Measurements from ENCODE around the gene ZNF771. TPM values are rescaled to one million over a fixed set of nuclear protein-coding genes. Genes with fewer than 3 reads are reported as not detected.
A peak's percentile ranks its signal among the peaks of the same experiment; 100 is the strongest.

Gene ZNF771
- polyA plus RNA-seq, 2 of the 4 experiments (the other 2 are of a cell fraction) = 5.7 to 7.2 TPM

DNA sequence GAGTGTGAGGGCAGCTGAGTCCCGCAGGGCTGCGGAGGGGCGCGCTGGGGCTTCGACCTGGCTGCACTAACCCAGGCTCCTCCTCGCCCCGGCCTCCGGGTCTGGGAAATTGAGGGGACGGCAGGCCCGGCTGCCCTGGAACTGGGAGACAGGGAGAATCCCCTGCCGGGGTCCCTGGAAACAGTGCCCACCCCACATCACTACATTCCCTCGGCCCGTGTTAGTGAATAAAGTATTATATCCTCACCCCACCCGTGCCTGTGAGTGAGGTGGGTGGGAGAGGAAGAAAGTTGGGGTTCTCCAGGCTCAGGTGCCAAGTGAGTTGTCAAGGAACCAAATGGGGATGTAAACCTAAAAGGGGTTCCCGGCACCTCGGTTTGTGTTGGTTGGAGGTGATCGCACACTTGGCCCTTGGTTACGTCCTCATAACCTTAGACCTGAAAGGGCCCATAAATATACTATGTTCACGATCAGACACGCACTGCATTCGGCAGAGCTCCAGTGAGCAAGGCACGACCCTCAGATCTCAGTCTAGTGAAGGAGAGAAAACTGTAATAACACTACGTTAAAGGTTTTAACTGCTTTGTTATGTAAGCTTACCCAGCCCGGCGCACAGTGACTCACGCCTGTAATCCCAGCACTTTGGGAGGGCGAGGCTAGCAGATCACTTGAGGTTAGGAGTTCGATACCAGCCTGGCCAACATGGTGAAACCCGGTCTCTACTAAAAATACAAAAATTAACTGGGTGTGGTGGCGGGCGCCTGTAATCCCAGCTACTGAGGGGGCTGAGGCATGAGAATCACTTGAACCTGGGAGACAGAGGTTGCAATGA is 11.2 kb downstream of the ZNF771 start:
- Histone ChIP-seq H3K27ac (peak overlapping the region; percentile 89 to 91), H3K4me1 (peaks cover 12% of the 10 kb centered on the region; the same call in 2 of the 3 replicates), H3K9me3 (no peaks in the 10 kb centered on the region), H3K4me3 (peak overlapping the region; percentile 66), H3K4me2 (peak overlapping the region; percentile 85)
- TF ChIP-seq, protein P1, sequence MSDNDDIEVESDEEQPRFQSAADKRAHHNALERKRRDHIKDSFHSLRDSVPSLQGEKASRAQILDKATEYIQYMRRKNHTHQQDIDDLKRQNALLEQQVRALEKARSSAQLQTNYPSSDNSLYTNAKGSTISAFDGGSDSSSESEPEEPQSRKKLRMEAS (IDR thresholded peaks at IDR 0.05) = no peak
- TF ChIP-seq, protein P2, sequence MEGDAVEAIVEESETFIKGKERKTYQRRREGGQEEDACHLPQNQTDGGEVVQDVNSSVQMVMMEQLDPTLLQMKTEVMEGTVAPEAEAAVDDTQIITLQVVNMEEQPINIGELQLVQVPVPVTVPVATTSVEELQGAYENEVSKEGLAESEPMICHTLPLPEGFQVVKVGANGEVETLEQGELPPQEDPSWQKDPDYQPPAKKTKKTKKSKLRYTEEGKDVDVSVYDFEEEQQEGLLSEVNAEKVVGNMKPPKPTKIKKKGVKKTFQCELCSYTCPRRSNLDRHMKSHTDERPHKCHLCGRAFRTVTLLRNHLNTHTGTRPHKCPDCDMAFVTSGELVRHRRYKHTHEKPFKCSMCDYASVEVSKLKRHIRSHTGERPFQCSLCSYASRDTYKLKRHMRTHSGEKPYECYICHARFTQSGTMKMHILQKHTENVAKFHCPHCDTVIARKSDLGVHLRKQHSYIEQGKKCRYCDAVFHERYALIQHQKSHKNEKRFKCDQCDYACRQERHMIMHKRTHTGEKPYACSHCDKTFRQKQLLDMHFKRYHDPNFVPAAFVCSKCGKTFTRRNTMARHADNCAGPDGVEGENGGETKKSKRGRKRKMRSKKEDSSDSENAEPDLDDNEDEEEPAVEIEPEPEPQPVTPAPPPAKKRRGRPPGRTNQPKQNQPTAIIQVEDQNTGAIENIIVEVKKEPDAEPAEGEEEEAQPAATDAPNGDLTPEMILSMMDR (IDR thresholded peaks at IDR 0.05) = 0 out of 3 replicates have a peak, but pooled peaks have one; percentile 3
- 0 out of 2 replicates have a peak, but pooled peaks have one; percentile 24 for TF ChIP-seq TFCP2L1 (CRISPR knock-in tag; IDR thresholded peaks at IDR 0.05)
- TF ChIP-seq TP53 (CRISPR knock-in tag; IDR thresholded peaks at IDR 0.05) = no peak
- no peak for TF ChIP-seq FOXS1 (CRISPR knock-in tag; IDR thresholded peaks at IDR 0.05)
- TF ChIP-seq EHMT2 (IDR thresholded peaks at IDR 0.05; ENCODE audit: low read depth) = no peak
- TF ChIP-seq RNF2 (IDR thresholded peaks at IDR 0.05; ENCODE audit: borderline replicate concordance, low read depth) = 0 out of 2 replicates have a peak, but pooled peaks have one; percentile 5
- FAIRE-seq (no peak), DNase-seq (ENCODE audit: low read depth in 1 of 2, low spot score in 1 of 2) (peak in 1 of 2 experiments; percentile 36), ATAC-seq (peak; percentile 1 to 7; a peak in 2 of 6 replicates)
- whole genome bisulfite sequencing (ENCODE audit: missing lambda C conversion rate) = 68% methylated on average over 27 of the region's 31 CpGs
- ChIA-PET CTCF (interaction anchor here (0.5 to 5.3 kb wide), 16 partner anchors 8 to 383 kb away, joined by 3 to 68 read pairs (median 4); partner anchors contain the start of genes DCTPP1, ZNF48 and ZNF771), POLR2A (interaction anchor here (0.6 to 1.9 kb wide), 15 partner anchors 9 to 353 kb away, joined by 3 to 23 read pairs (median 4); partner anchors contain the start of genes ALDOA, CD2BP2, DCTPP1 and TBX6)

DNA sequence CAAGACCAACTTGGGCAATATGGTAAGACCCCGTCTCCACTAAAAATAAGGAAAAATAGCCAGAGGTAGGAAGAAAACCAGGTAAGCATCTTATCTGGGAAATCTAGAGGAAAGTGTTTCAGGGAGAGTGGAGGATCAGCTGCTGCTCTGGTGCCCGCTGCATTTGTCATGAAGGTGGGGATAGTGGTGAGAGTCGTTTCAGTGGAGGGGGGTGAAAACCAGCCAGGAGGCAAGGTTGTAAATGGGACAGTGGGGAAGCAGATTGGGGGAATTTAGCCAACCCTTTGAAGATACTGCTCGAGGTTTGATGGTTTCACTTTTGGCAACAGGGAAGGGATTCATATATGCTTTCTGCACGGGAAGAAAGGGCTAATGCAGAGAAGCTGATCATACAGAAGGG is 13.6 kb downstream of the ZNF771 start:
- ChIA-PET CTCF (interaction anchor here (0.9 to 5.3 kb wide), 6 partner anchors 11 to 210 kb away, joined by 3 to 68 read pairs (median 4); partner anchors contain the start of genes DCTPP1 and ZNF48), POLR2A (no interaction called here)
- ATAC-seq = no peak
- no peak overlapping the region for H3K4me3 ChIP-seq
- peaks cover 11% of the 10 kb centered on the region; the same call in 2 of the 3 replicates for H3K4me1 ChIP-seq
- no peak for FAIRE-seq
- H3K27ac ChIP-seq = no peak overlapping the region
- TF ChIP-seq CBX8 (IDR thresholded peaks at IDR 0.05) (no peak), NPAS2 (CRISPR knock-in tag; IDR thresholded peaks at IDR 0.05; ENCODE audit: borderline replicate concordance) (no peak), KDM1A (IDR thresholded peaks at IDR 0.05; ENCODE audit: low read depth) (no peak), TP53 (CRISPR knock-in tag; IDR thresholded peaks at IDR 0.05) (no peak), CHD2 (IDR thresholded peaks at IDR 0.05; ENCODE audit: low read length, partially characterized antibody) (no peak), EHF (CRISPR knock-in tag; IDR thresholded peaks at IDR 0.05) (no peak), HOXA7 (CRISPR knock-in tag; IDR thresholded peaks at IDR 0.05) (no peak), KDM5A (IDR thresholded peaks at IDR 0.05) (no peak), FOXS1 (CRISPR knock-in tag; IDR thresholded peaks at IDR 0.05) (no peak), CHD4 (IDR thresholded peaks at IDR 0.05; ENCODE audit: borderline replicate concordance) (no peak), MYC (IDR thresholded peaks at IDR 0.05; ENCODE audit: borderline replicate concordance, low read length) (no peak), MAZ (IDR thresholded peaks at IDR 0.05; ENCODE audit: borderline replicate concordance, low read depth, low read length) (no peak), NFE2L2 (conservative IDR thresholded peaks at IDR 0.05; ENCODE audit: low read length) (no peak), ZC3H11A (IDR thresholded peaks at IDR 0.05) (no peak), EP300 (IDR thresholded peaks at IDR 0.05) (no peak), HEYL (CRISPR knock-in tag; IDR thresholded peaks at IDR 0.05) (no peak)
- TF ChIP-seq, protein P3, sequence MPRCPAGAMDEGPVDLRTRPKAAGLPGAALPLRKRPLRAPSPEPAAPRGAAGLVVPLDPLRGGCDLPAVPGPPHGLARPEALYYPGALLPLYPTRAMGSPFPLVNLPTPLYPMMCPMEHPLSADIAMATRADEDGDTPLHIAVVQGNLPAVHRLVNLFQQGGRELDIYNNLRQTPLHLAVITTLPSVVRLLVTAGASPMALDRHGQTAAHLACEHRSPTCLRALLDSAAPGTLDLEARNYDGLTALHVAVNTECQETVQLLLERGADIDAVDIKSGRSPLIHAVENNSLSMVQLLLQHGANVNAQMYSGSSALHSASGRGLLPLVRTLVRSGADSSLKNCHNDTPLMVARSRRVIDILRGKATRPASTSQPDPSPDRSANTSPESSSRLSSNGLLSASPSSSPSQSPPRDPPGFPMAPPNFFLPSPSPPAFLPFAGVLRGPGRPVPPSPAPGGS (IDR thresholded peaks at IDR 0.05) = no peak
- TF ChIP-seq, protein P1 (IDR thresholded peaks at IDR 0.05) = no peak
- TF ChIP-seq, protein P4, sequence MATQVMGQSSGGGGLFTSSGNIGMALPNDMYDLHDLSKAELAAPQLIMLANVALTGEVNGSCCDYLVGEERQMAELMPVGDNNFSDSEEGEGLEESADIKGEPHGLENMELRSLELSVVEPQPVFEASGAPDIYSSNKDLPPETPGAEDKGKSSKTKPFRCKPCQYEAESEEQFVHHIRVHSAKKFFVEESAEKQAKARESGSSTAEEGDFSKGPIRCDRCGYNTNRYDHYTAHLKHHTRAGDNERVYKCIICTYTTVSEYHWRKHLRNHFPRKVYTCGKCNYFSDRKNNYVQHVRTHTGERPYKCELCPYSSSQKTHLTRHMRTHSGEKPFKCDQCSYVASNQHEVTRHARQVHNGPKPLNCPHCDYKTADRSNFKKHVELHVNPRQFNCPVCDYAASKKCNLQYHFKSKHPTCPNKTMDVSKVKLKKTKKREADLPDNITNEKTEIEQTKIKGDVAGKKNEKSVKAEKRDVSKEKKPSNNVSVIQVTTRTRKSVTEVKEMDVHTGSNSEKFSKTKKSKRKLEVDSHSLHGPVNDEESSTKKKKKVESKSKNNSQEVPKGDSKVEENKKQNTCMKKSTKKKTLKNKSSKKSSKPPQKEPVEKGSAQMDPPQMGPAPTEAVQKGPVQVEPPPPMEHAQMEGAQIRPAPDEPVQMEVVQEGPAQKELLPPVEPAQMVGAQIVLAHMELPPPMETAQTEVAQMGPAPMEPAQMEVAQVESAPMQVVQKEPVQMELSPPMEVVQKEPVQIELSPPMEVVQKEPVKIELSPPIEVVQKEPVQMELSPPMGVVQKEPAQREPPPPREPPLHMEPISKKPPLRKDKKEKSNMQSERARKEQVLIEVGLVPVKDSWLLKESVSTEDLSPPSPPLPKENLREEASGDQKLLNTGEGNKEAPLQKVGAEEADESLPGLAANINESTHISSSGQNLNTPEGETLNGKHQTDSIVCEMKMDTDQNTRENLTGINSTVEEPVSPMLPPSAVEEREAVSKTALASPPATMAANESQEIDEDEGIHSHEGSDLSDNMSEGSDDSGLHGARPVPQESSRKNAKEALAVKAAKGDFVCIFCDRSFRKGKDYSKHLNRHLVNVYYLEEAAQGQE (IDR thresholded peaks at IDR 0.05) = no peak
- TF ChIP-seq, protein P5, sequence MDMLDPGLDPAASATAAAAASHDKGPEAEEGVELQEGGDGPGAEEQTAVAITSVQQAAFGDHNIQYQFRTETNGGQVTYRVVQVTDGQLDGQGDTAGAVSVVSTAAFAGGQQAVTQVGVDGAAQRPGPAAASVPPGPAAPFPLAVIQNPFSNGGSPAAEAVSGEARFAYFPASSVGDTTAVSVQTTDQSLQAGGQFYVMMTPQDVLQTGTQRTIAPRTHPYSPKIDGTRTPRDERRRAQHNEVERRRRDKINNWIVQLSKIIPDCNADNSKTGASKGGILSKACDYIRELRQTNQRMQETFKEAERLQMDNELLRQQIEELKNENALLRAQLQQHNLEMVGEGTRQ (IDR thresholded peaks at IDR 0.05) = no peak
- 84% methylated on average over 5 of the region's 5 CpGs for WGBS (ENCODE audit: missing lambda C conversion rate)
- DNase-seq (ENCODE audit: low read depth in 1 of 2, low spot score in 1 of 2) = no peak
- no peaks in the 10 kb centered on the region for H3K9me3 ChIP-seq
- no peak overlapping the region for H3K4me2 ChIP-seq
